Mesenchymal stem cell (in vitro differentiated cells and primary cell): ENCODE measurements around the gene TFPI2.

Experiments used
- DNase-seq: peaks from one replicate; pipeline ENCODE4 v3.0.0-alpha.2; 2013
- H2AFZ ChIP-seq: one replicate; pipeline ENCODE4 v1.6.1; 2013; ENCODE audit warnings: low read depth, mild to moderate bottlenecking, control low read depth, inconsistent platforms, low read length, moderate library complexity
- H2AK5ac ChIP-seq: 2 replicates; pipeline ENCODE4 v1.6.1; 2013; ENCODE audit warnings: low read length, moderate library complexity, mild to moderate bottlenecking, inconsistent platforms; ENCODE audit not compliant: severe bottlenecking
- H2BK120ac ChIP-seq: one replicate; pipeline ENCODE4 v1.6.1; 2013; ENCODE audit warnings: low read depth, mild to moderate bottlenecking, inconsistent platforms, low read length, moderate library complexity
- H2BK12ac ChIP-seq, 2 experiments: one replicate each; pipeline ENCODE4 v1.6.1; 2013; ENCODE audit warnings: inconsistent platforms in 2 of 2, low read length in 2 of 2, mild to moderate bottlenecking in 2 of 2, moderate library complexity in 2 of 2, control low read depth in 1 of 2
- H2BK15ac ChIP-seq: one replicate; pipeline ENCODE4 v1.6.1; 2013; ENCODE audit warnings: mild to moderate bottlenecking, low read depth, inconsistent platforms; ENCODE audit not compliant: poor library complexity, severe bottlenecking
- H2BK5ac ChIP-seq: 2 replicates; pipeline ENCODE4 v1.6.1; 2013; ENCODE audit warnings: low read depth, mild to moderate bottlenecking, low read length, control low read depth, inconsistent platforms; ENCODE audit not compliant: poor library complexity, severe bottlenecking
- H3K14ac ChIP-seq, 2 experiments: one replicate each; pipeline ENCODE4 v1.6.1; 2013; ENCODE audit warnings: inconsistent platforms in 2 of 2, low read length in 2 of 2, control low read depth in 1 of 2, mild to moderate bottlenecking in 1 of 2, moderate library complexity in 1 of 2
- H3K18ac ChIP-seq, 2 experiments: one replicate each; pipeline ENCODE4 v1.6.1; 2013; ENCODE audit warnings: inconsistent platforms in 2 of 2, low read length in 2 of 2, control low read depth in 1 of 2, low read depth in 1 of 2, mild to moderate bottlenecking in 1 of 2
- H3K23ac ChIP-seq, 2 experiments: one replicate each; pipeline ENCODE4 v1.6.1; 2013; ENCODE audit warnings: inconsistent platforms in 2 of 2, low read length in 2 of 2, mild to moderate bottlenecking in 2 of 2, moderate library complexity in 2 of 2, control low read depth in 1 of 2
- H3K27ac ChIP-seq: 2 replicates; pipeline ENCODE4 v1.5.1; 2013; ENCODE audit warnings: mild to moderate bottlenecking, moderate library complexity, low read length, control low read depth, inconsistent platforms; ENCODE audit not compliant: poor library complexity, severe bottlenecking
- H3K27me3 ChIP-seq, 2 experiments: 2 replicates each; pipeline versions ENCODE4 v1.6.1 to v1.7.0; 2013; ENCODE audit warnings: low read length in 2 of 2, mild to moderate bottlenecking in 2 of 2, moderate library complexity in 2 of 2, control low read depth in 1 of 2, inconsistent platforms in 1 of 2; ENCODE audit not compliant: control insufficient read depth in 1 of 2, insufficient read depth in 1 of 2
- H3K36me3 ChIP-seq, 2 experiments: 2 replicates each; pipeline versions ENCODE4 v1.6.1 to v1.7.0; 2013; ENCODE audit warnings: low read length in 2 of 2, control low read depth in 1 of 2, inconsistent platforms in 1 of 2, low read depth in 1 of 2, mild to moderate bottlenecking in 1 of 2; ENCODE audit not compliant: insufficient read depth in 2 of 2, control insufficient read depth in 1 of 2
- H3K4ac ChIP-seq, 2 experiments: one replicate each; pipeline ENCODE4 v1.6.1; 2013; ENCODE audit warnings: inconsistent platforms in 2 of 2, low read length in 2 of 2, mild to moderate bottlenecking in 2 of 2, moderate library complexity in 2 of 2, control low read depth in 1 of 2, low read depth in 1 of 2
- H3K4me1 ChIP-seq: 2 replicates; pipeline ENCODE4 v1.6.1; 2013; ENCODE audit warnings: low read depth, low read length, control low read depth; ENCODE audit not compliant: control insufficient read depth, insufficient read depth
- H3K4me2 ChIP-seq: 2 replicates; pipeline ENCODE4 v1.6.1; 2013; ENCODE audit warnings: low read length, mild to moderate bottlenecking, inconsistent platforms; ENCODE audit not compliant: poor library complexity, severe bottlenecking
- H3K4me3 ChIP-seq, 2 experiments: 2 replicates each; pipeline versions ENCODE4 v1.5.1 to v1.7.0; 2013; ENCODE audit warnings: low read length in 2 of 2, mild to moderate bottlenecking in 2 of 2, control low read depth in 1 of 2, low read depth in 1 of 2; ENCODE audit not compliant: insufficient read depth in 1 of 2
- H3K79me1 ChIP-seq: replicated peaks from 2 replicates; pipeline ENCODE4 v1.6.1; 2013; ENCODE audit warnings: mild to moderate bottlenecking, control low read depth, low read length, inconsistent platforms; ENCODE audit not compliant: poor library complexity, severe bottlenecking
- H3K9ac ChIP-seq: 2 replicates; pipeline ENCODE4 v1.7.0; 2013; ENCODE audit warnings: mild to moderate bottlenecking, low read length, moderate library complexity
- H3K9me3 ChIP-seq: 2 replicates; pipeline ENCODE4 v1.7.0; 2013; ENCODE audit warnings: mild to moderate bottlenecking, low read length; ENCODE audit not compliant: control insufficient read depth
- H4K8ac ChIP-seq: one replicate; pipeline ENCODE4 v1.6.1; 2013; ENCODE audit warnings: inconsistent platforms, mild to moderate bottlenecking, low read length, moderate library complexity
- H4K91ac ChIP-seq: one replicate; pipeline ENCODE4 v1.6.1; 2013; ENCODE audit warnings: mild to moderate bottlenecking, low read length, inconsistent platforms
- WGBS: methylation state at CpG from one replicate; pipeline ENCODE4 v1.1.7; 2013; ENCODE audit warnings: mixed read lengths; 5-methylcytosine and 5-hydroxymethylcytosine counted together

Gene TFPI2

DNA sequence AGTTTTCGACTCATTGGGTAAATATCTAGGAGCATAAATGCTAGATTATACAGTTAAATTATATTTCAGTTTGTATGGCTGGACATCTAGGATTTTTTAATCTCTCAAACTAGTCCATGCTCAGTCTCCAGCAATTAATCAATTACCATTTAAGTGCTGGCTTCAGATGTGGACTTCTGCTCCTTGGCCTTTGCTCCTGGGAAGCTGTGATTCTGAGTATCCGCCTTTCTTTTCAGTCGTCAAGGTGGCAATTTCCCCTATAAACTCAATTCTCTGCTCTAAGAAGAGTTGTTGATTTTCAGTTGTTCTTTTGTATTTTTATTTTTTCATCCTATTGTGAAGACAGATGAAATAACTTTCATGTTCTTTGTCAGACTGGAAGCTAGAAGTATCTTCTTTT lies 23.7 kb downstream of the TFPI2 start:
- no peak overlapping the region for H2AFZ ChIP-seq
- H3K36me3 ChIP-seq = no peaks in the 10 kb centered on the region
- no peak overlapping the region for H2BK120ac ChIP-seq
- no peaks in the 10 kb centered on the region for H3K79me1 ChIP-seq
- no peak overlapping the region for H3K4me2 ChIP-seq
- H3K18ac ChIP-seq = no peak overlapping the region
- no peak overlapping the region for H4K8ac ChIP-seq
- no peaks in the 10 kb centered on the region for H3K4me1 ChIP-seq
- no peak overlapping the region for H2AK5ac ChIP-seq
- H3K27ac ChIP-seq = no peak overlapping the region
- no peak overlapping the region for H2BK15ac ChIP-seq
- H3K9ac ChIP-seq = no peak overlapping the region
- no peaks in the 10 kb centered on the region for H3K9me3 ChIP-seq
- H3K14ac ChIP-seq = no peak overlapping the region
- no peak overlapping the region for H3K4me3 ChIP-seq
- no peak for DNase-seq
- H2BK12ac ChIP-seq = no peak overlapping the region
- no peak overlapping the region for H2BK5ac ChIP-seq
- 94% methylated on average over 3 of the region's 3 CpGs for WGBS
- H3K23ac ChIP-seq = no peak overlapping the region
- H4K91ac ChIP-seq = no peak overlapping the region
- H3K4ac ChIP-seq = no peak overlapping the region
- no peaks in the 10 kb centered on the region for H3K27me3 ChIP-seq

DNA sequence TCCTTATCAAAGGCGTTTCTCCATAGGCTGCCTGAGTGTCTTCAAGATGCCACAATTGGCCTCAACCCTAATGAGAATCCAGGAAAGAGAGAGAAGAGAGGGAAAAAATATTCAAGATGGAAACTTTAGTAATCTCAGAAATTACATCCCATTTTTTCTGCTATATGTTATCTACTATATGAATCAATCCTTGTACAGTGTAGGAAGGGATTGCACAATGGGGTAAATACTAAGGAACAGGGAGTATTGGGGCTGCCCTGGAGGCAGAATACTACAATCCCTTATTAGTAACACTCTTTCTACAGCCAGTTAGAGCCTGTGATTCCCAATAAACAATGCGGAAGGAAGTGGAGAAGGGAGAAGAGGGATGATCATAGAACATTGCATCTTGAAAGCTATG lies 27.9 kb downstream of the TFPI2 start:
- no peak overlapping the region for H2AFZ ChIP-seq
- no peak overlapping the region for H2BK12ac ChIP-seq
- H3K23ac ChIP-seq = no peak overlapping the region
- no peak overlapping the region for H4K8ac ChIP-seq
- H3K4me2 ChIP-seq = no peak overlapping the region
- H3K4me1 ChIP-seq = no peaks in the 10 kb centered on the region
- H3K36me3 ChIP-seq = no peaks in the 10 kb centered on the region
- DNase-seq = no peak
- no peak overlapping the region for H3K18ac ChIP-seq
- no peak overlapping the region for H3K27ac ChIP-seq
- H3K4me3 ChIP-seq = no peak overlapping the region
- no peaks in the 10 kb centered on the region for H3K79me1 ChIP-seq
- H3K27me3 ChIP-seq = no peaks in the 10 kb centered on the region
- H2AK5ac ChIP-seq = no peak overlapping the region
- 100% methylated on average over 2 of the region's 2 CpGs for WGBS
- H3K4ac ChIP-seq = no peak overlapping the region
- no peak overlapping the region for H3K9ac ChIP-seq
- H2BK5ac ChIP-seq = no peak overlapping the region
- H2BK15ac ChIP-seq = no peak overlapping the region
- no peak overlapping the region for H2BK120ac ChIP-seq
- H3K9me3 ChIP-seq = no peaks in the 10 kb centered on the region
- H4K91ac ChIP-seq = no peak overlapping the region
- H3K14ac ChIP-seq = no peak overlapping the region

DNA sequence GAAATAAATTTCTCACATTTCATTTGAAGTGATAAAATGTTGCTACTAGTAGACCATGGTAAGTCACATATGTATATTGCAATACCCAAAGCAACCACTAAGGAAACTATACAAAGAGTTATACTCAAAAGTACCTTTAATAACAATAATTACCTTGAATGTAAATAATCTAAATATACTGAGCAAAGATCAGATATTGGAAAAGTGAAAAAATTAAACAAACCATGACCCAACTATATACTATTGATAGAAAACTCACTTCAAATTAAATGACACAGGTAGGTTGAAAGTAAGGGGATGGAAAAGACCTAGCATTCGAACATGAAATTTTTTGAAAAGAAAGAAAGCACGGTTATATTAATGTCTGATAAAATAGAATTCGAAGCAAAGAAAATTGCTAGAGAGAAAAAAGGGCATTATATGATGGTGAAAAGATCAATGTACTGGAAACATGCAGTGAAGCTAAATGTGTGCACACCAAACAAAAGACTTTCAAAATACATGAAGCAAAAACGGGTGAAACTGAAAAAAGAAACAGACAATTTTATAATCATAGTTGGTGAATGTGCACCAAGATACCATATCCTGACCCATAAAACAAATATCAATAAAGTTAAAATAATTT lies 29.1 kb downstream of the TFPI2 start:
- no peak for DNase-seq
- no peaks in the 10 kb centered on the region for H3K4me1 ChIP-seq
- H3K4ac ChIP-seq = no peak overlapping the region
- H4K8ac ChIP-seq = no peak overlapping the region
- no peak overlapping the region for H2BK5ac ChIP-seq
- no peak overlapping the region for H2BK12ac ChIP-seq
- no peak overlapping the region for H3K18ac ChIP-seq
- H3K9me3 ChIP-seq = no peaks in the 10 kb centered on the region
- H3K27me3 ChIP-seq = no peaks in the 10 kb centered on the region
- no peak overlapping the region for H2AK5ac ChIP-seq
- H3K79me1 ChIP-seq = no peaks in the 10 kb centered on the region
- no peak overlapping the region for H2BK15ac ChIP-seq
- H2AFZ ChIP-seq = no peak overlapping the region
- H4K91ac ChIP-seq = no peak overlapping the region
- H3K14ac ChIP-seq = no peak overlapping the region
- no peak overlapping the region for H3K23ac ChIP-seq
- no peak overlapping the region for H3K4me2 ChIP-seq
- no peak overlapping the region for H3K9ac ChIP-seq
- H3K27ac ChIP-seq = no peak overlapping the region
- no peaks in the 10 kb centered on the region for H3K36me3 ChIP-seq
- no peak overlapping the region for H2BK120ac ChIP-seq
- no peak overlapping the region for H3K4me3 ChIP-seq
- 83% methylated on average over 3 of the region's 4 CpGs for WGBS

DNA sequence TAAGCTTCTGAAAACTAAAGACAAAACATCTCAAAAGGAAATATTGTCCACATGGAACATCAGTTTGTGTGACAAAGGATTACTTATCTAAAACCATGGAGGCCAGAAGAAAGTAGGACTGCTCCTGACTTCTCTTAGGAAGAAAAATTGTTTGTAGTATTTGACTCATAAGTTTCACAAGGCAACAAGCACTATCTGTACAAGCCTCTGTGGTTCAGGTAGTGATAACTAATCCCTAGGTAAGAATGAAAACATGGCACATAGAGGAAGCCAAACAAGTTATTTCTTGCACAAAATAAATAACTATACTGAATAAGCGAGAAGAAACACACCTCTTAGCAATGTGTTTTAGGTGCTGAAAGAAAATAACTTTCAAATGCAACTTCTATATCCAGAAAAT lies 30.3 kb downstream of the TFPI2 start:
- no peak overlapping the region for H3K14ac ChIP-seq
- no peaks in the 10 kb centered on the region for H3K27me3 ChIP-seq
- H2BK15ac ChIP-seq = no peak overlapping the region
- H3K4ac ChIP-seq = no peak overlapping the region
- no peak overlapping the region for H2BK12ac ChIP-seq
- no peak overlapping the region for H3K4me3 ChIP-seq
- H4K91ac ChIP-seq = no peak overlapping the region
- H2AFZ ChIP-seq = no peak overlapping the region
- no CpG with 5 or more reads among the region's 1 CpG for WGBS
- H3K23ac ChIP-seq = no peak overlapping the region
- no peaks in the 10 kb centered on the region for H3K79me1 ChIP-seq
- H3K9ac ChIP-seq = no peak overlapping the region
- H3K9me3 ChIP-seq = no peaks in the 10 kb centered on the region
- no peak overlapping the region for H2BK5ac ChIP-seq
- no peak overlapping the region for H3K27ac ChIP-seq
- no peaks in the 10 kb centered on the region for H3K36me3 ChIP-seq
- H3K18ac ChIP-seq = no peak overlapping the region
- no peak overlapping the region for H3K4me2 ChIP-seq
- no peaks in the 10 kb centered on the region for H3K4me1 ChIP-seq
- no peak overlapping the region for H2AK5ac ChIP-seq
- DNase-seq = no peak
- no peak overlapping the region for H4K8ac ChIP-seq
- H2BK120ac ChIP-seq = no peak overlapping the region
